HepG2 (cell line): ENCODE data around the gene BBLN. TPM values are rescaled to one million over a fixed set of nuclear protein-coding genes. Genes with fewer than 3 reads are reported as not detected.
A peak's percentile ranks its signal among the peaks of the same experiment; 100 is the strongest.
"Not testable (repeated sequence)": the region's sequence is repeated elsewhere in the genome, so short reads cannot be mapped to it uniquely, and the experiment has no call there.

ENCODE experiments used
- FOXA3 ChIP-seq: IDR thresholded peaks from 2 replicates; pipeline ENCODE4 v1.6.1; 2016; ENCODE audit warnings: missing genetic modification reagents, missing compliant biosample characterization
- GFI1 ChIP-seq: sonication (generic); formaldehyde crosslinking; IDR thresholded peaks from 2 replicates; pipeline ENCODE4 v1.5.0; 2020; ENCODE audit warnings: missing genetic modification reagents, mild to moderate bottlenecking, borderline replicate concordance
- KLF11 ChIP-seq: IDR thresholded peaks from 2 replicates; pipeline ENCODE4 v1.6.1; 2016; ENCODE audit warnings: missing compliant biosample characterization
- MIXL1 ChIP-seq: IDR thresholded peaks from 2 replicates; pipeline ENCODE4 v1.6.1; 2016
- MYC ChIP-seq: sonication (generic); formaldehyde crosslinking; IDR thresholded peaks from 2 replicates; pipeline ENCODE4 v1.9.0; 2021; ENCODE audit warnings: missing genetic modification reagents, borderline replicate concordance
- NFYB ChIP-seq: sonication (generic); formaldehyde crosslinking; IDR thresholded peaks from 2 replicates; pipeline ENCODE4 v1.4.0; 2020; ENCODE audit warnings: missing genetic modification reagents
- NR2F1 ChIP-seq, 2 experiments: fragments of 450-650 bp in 1 of 2; formaldehyde crosslinking in 1 of 2; IDR thresholded peaks; 2 replicates each; pipeline versions ENCODE4 v1.5.0 to v1.6.1; 2016 to 2020; ENCODE audit warnings: mild to moderate bottlenecking in 1 of 2, missing compliant biosample characterization in 1 of 2, missing genetic modification reagents in 1 of 2, moderate library complexity in 1 of 2
- NR2F6 ChIP-seq, 2 experiments: IDR thresholded peaks; 2 replicates each; pipeline ENCODE4 v1.6.1; 2016; ENCODE audit warnings: antibody characterized with exemption in 1 of 2, mild to moderate bottlenecking in 1 of 2
- PAXIP1 ChIP-seq: sonication (generic); formaldehyde crosslinking; conservative IDR thresholded peaks from 2 replicates; pipeline ENCODE4 v1.4.0; 2020; ENCODE audit warnings: mild to moderate bottlenecking, missing genetic modification reagents, moderate library complexity
- POLR2A ChIP-seq, 2 experiments: IDR thresholded peaks; 2 replicates each; pipeline ENCODE4 v1.6.1; 2011; ENCODE audit warnings: low read depth in 2 of 2, low read length in 2 of 2, mild to moderate bottlenecking in 1 of 2, moderate library complexity in 1 of 2; ENCODE audit not compliant: insufficient read depth in 1 of 2
- SALL1 ChIP-seq: sonication (generic); formaldehyde crosslinking; IDR thresholded peaks from 2 replicates; pipeline ENCODE4 v1.8.0; 2022; ENCODE audit warnings: mild to moderate bottlenecking, missing genetic modification reagents
- SOX13 ChIP-seq, 3 experiments: fragments of 450-650 bp in 1 of 3; sonication (generic) in 1 of 3; formaldehyde crosslinking in 1 of 3; IDR thresholded peaks in 2 of 3; conservative IDR thresholded peaks in 1 of 3; 2 replicates each; pipeline versions ENCODE4 v1.5.0 to v1.6.1; 2016 to 2020; ENCODE audit warnings: antibody characterized with exemption in 1 of 3, mild to moderate bottlenecking in 1 of 3, missing compliant biosample characterization in 1 of 3, missing genetic modification reagents in 1 of 3, moderate library complexity in 1 of 3
- SOX6 ChIP-seq, 2 experiments: fragments of 450-650 bp in 1 of 2; sonication (generic) in 1 of 2; formaldehyde crosslinking in 1 of 2; IDR thresholded peaks; 2 replicates each; pipeline versions ENCODE4 v1.4.0 to v1.6.1; 2017 to 2020; ENCODE audit warnings: antibody characterized with exemption in 1 of 2, mild to moderate bottlenecking in 1 of 2, missing genetic modification reagents in 1 of 2
- TAF1 ChIP-seq: sonication (generic); formaldehyde crosslinking; IDR thresholded peaks from 2 replicates; pipeline ENCODE4 v1.4.0; 2020; ENCODE audit warnings: missing genetic modification reagents
- TCF7 ChIP-seq: sonication (generic); IDR thresholded peaks from 2 replicates; pipeline ENCODE4 v1.6.1; 2016; ENCODE audit warnings: antibody characterized with exemption, low read depth
- ZFX ChIP-seq: sonication (generic); formaldehyde crosslinking; IDR thresholded peaks from 2 replicates; pipeline ENCODE4 v1.4.0; 2020; ENCODE audit warnings: mild to moderate bottlenecking, low read depth, missing genetic modification reagents, moderate library complexity
- ZNF142 ChIP-seq: sonication (generic); formaldehyde crosslinking; IDR thresholded peaks from 2 replicates; pipeline ENCODE4 v1.4.0; 2020; ENCODE audit warnings: missing genetic modification reagents
- ZNF143 ChIP-seq: sonication (generic); formaldehyde crosslinking; IDR thresholded peaks from 2 replicates; pipeline ENCODE4 v1.4.0; 2020; ENCODE audit warnings: missing genetic modification reagents
- ZSCAN31 ChIP-seq: sonication (generic); formaldehyde crosslinking; IDR thresholded peaks from 2 replicates; pipeline ENCODE4 v1.5.0; 2020; ENCODE audit warnings: low read depth, mild to moderate bottlenecking, missing genetic modification reagents
- polyA plus RNA-seq, 8 experiments: library from polyadenylated mRNA; depleted of rRNA in 3 of 8; stranded (reverse) in 7 of 8; unstranded in 1 of 8; fragments of >200 nt; fragmentation: Illumina TruSeq in 4 of 8; extraction: Trizol in 4 of 8; gene quantifications; 2 replicates each; pipeline versions ENCODE4 v1.2.1 to v1.2.3, GENCODE V29; 2011 to 2016; ENCODE audit warnings: low read depth in 4 of 8, missing spikeins in 1 of 8, mixed read lengths in 1 of 8; ENCODE audit not compliant: insufficient read depth in 1 of 8
- total RNA-seq, 5 experiments: library from RNA; depleted of rRNA; stranded (reverse); fragments of >200 nt; fragmentation: Illumina TruSeq; extraction: Trizol; gene quantifications; 2 replicates each; pipeline ENCODE4 v1.2.3, GENCODE V29; 2016; ENCODE audit warnings: low read depth in 1 of 5

Gene BBLN
- total and polyA plus RNA-seq, 2 of the 13 experiments (the other 11 are each of a cell fraction or from before 2014, with no cell fraction given) = 27.6 to 33.1 TPM

- 0 out of 4 replicates have a peak, but pooled peaks of 1 of the 2 experiments have one; percentile 19 for TF ChIP-seq NR2F1 (CRISPR knock-in tag; IDR thresholded peaks at IDR 0.05)
- TF ChIP-seq TAF1 (CRISPR knock-in tag) = peak; percentile 55
- TF ChIP-seq ZFX (CRISPR knock-in tag) = peak; percentile 49; the same call in 1 of the 2 replicates
- peak; percentile 71 for TF ChIP-seq PAXIP1 (CRISPR knock-in tag)
- peak; percentile 78 for TF ChIP-seq TCF7
- TF ChIP-seq KLF11 (CRISPR knock-in tag) = 0 out of 2 replicates have a peak, but pooled peaks have one; percentile 20
- TF ChIP-seq MIXL1 (CRISPR knock-in tag) = peak; percentile 12
- TF ChIP-seq SOX6, SOX13 (IDR thresholded peaks at IDR 0.05): not testable (repeated sequence)
- peak; percentile 47; the same call in 1 of the 2 replicates for TF ChIP-seq SOX6 (CRISPR knock-in tag; IDR thresholded peaks at IDR 0.05)
- TF ChIP-seq MYC (CRISPR knock-in tag) = 0 out of 2 replicates have a peak, but pooled peaks have one; percentile 9
- TF ChIP-seq SOX13 (CRISPR knock-in tag; conservative IDR thresholded peaks at IDR 0.05 in 1 of 2, IDR thresholded peaks at IDR 0.05 in 1 of 2) = peak in 1 of 2 experiments; percentile 36; a peak in 1 of 4 replicates
- 0 out of 2 replicates have a peak, but pooled peaks have one; percentile 32 for TF ChIP-seq ZSCAN31 (CRISPR knock-in tag)
- peak; percentile 63 for TF ChIP-seq NFYB (CRISPR knock-in tag)
- TF ChIP-seq SALL1 (CRISPR knock-in tag) = peak; percentile 33; the same call in 1 of the 2 replicates
- peak; percentile 45 to 61; a peak in 1 of 4 replicates for TF ChIP-seq POLR2A (IDR thresholded peaks at IDR 0.05; ENCODE audit: insufficient read depth in 1 of 2, low read depth in 2 of 2, low read length in 2 of 2)
- peak; percentile 69 for TF ChIP-seq ZNF143 (CRISPR knock-in tag)
- peak; percentile 23; the same call in 1 of the 2 replicates for TF ChIP-seq FOXA3
- TF ChIP-seq GFI1 (CRISPR knock-in tag) = peak; percentile 81
- TF ChIP-seq ZNF142 (CRISPR knock-in tag) = peak; percentile 36; the same call in 1 of the 2 replicates
- peak; percentile 71 for TF ChIP-seq NR2F6 (IDR thresholded peaks at IDR 0.05)
- TF ChIP-seq NR2F6 (CRISPR knock-in tag; IDR thresholded peaks at IDR 0.05) = peak; percentile 75; the same call in 1 of the 2 replicates
Measured at GRCh38 chr9:128132139-128132538, 27.9 kb upstream of the BBLN start (continued).
